HG02759 (cell line): ENCODE data around the gene OR6B2.
"Not testable (repeated sequence)": the region's sequence is repeated elsewhere in the genome, so short reads cannot be mapped to it uniquely, and the experiment has no call there.

Source experiments
- ATAC-seq: cut with Tn5 transposase; IDR thresholded peaks from one replicate; pipeline ENCODE4 v1.9.1; 2021; ENCODE audit warnings: mild to moderate bottlenecking, moderate library complexity; ENCODE audit not compliant: unreplicated experiment

Gene OR6B2

GRCh38 chr2:240030379-240031094 lies at the start of gene OR6B2:
Gene OR6B2 (minus strand): TSS chr2:240030429. CDS start chr2:240030429, 0 bp downstream.
- ATAC-seq: no peak

GRCh38 chr2:240078631-240079030 lies 48.4 kb upstream of the OR6B2 start:
- no peak for ATAC-seq

GRCh38 chr2:240077442-240077841 lies 47.2 kb upstream of the OR6B2 start:
- ATAC-seq: no peak

- no peak for ATAC-seq
Observed at GRCh38 chr2:240074545-240074944, 44.3 kb upstream of the OR6B2 start.

GRCh38 chr2:240070907-240071306 lies 40.7 kb upstream of the OR6B2 start:
- no peak for ATAC-seq

- ATAC-seq: no peak
Observed at GRCh38 chr2:240069829-240070228, 39.6 kb upstream of the OR6B2 start.

GRCh38 chr2:240068193-240068592 lies 38.0 kb upstream of the OR6B2 start:
- no peak for ATAC-seq

GRCh38 chr2:240066489-240066888 lies 36.3 kb upstream of the OR6B2 start:
- no peak for ATAC-seq

GRCh38 chr2:240064898-240065297 lies 34.7 kb upstream of the OR6B2 start:
- no peak for ATAC-seq

- ATAC-seq: no peak
Observed at GRCh38 chr2:240060977-240061591, 30.9 kb upstream of the OR6B2 start.

- no peak for ATAC-seq
Observed at GRCh38 chr2:240056678-240057077, 26.4 kb upstream of the OR6B2 start.

GRCh38 chr2:240055177-240055917 lies 25.1 kb upstream of the OR6B2 start:
- no peak for ATAC-seq

- no peak for ATAC-seq
Observed at GRCh38 chr2:240053173-240054155, 23.2 kb upstream of the OR6B2 start, which contains the start of gene OR6B3. Gene OR6B3 (minus strand): TSS chr2:240053521.

- no peak for ATAC-seq
Observed at GRCh38 chr2:240052524-240052923, 22.3 kb upstream of the OR6B2 start.

GRCh38 chr2:240051697-240052096 lies 21.5 kb upstream of the OR6B2 start:
- ATAC-seq: no peak

GRCh38 chr2:240050278-240050677 lies 20.0 kb upstream of the OR6B2 start:
- no peak for ATAC-seq

- no peak for ATAC-seq
Observed at GRCh38 chr2:240048237-240048636, 18.0 kb upstream of the OR6B2 start.

GRCh38 chr2:240045098-240045497 lies 14.9 kb upstream of the OR6B2 start:
- ATAC-seq: no peak

- not testable (repeated sequence) for ATAC-seq
Observed at GRCh38 chr2:240044096-240044495, 13.9 kb upstream of the OR6B2 start.

GRCh38 chr2:240043279-240043989 lies 13.2 kb upstream of the OR6B2 start:
- ATAC-seq: no peak
